ENCODE results near the gene ADAMTS17. TPM values are rescaled to one million over a fixed set of nuclear protein-coding genes. Genes with fewer than 3 reads are reported as not detected.

The ADAMTS17 gene
- polyA plus RNA-seq, 1 donor = 4.0 TPM

- DNase-seq (ENCODE audit: low read depth) = no peak
Measured at GRCh38 chr15:99999282-100000070, 342.3 kb downstream of the ADAMTS17 start.

- DNase-seq (ENCODE audit: low read depth) = no peak
Measured at GRCh38 chr15:99998661-99999101, 343.1 kb downstream of the ADAMTS17 start.

- no peak for DNase-seq (ENCODE audit: low read depth)
Measured at GRCh38 chr15:99997112-99997651, 344.6 kb downstream of the ADAMTS17 start.

- no peak for DNase-seq (ENCODE audit: low read depth)
Measured at GRCh38 chr15:99996660-99997059, 345.1 kb downstream of the ADAMTS17 start.

GRCh38 chr15:99995543-99995942 lies 346.2 kb downstream of the ADAMTS17 start:
- DNase-seq (ENCODE audit: low read depth) = no peak

- no peak for DNase-seq (ENCODE audit: low read depth)
Measured at GRCh38 chr15:99994849-99995248, 346.9 kb downstream of the ADAMTS17 start.

GRCh38 chr15:99993681-99994131 lies 348.1 kb downstream of the ADAMTS17 start:
- no peak for DNase-seq (ENCODE audit: low read depth)

GRCh38 chr15:99993262-99993661 lies 348.5 kb downstream of the ADAMTS17 start:
- no peak for DNase-seq (ENCODE audit: low read depth)

- no peak for DNase-seq (ENCODE audit: low read depth)
Measured at GRCh38 chr15:99992611-99993231, 349.1 kb downstream of the ADAMTS17 start.

- DNase-seq (ENCODE audit: low read depth) = no peak
Measured at GRCh38 chr15:99989095-99989494, 352.7 kb downstream of the ADAMTS17 start.

GRCh38 chr15:99987701-99988100 lies 354.1 kb downstream of the ADAMTS17 start:
- DNase-seq (ENCODE audit: low read depth) = no peak

GRCh38 chr15:99987119-99987506 lies 354.7 kb downstream of the ADAMTS17 start:
- DNase-seq (ENCODE audit: low read depth) = no peak

- DNase-seq (ENCODE audit: low read depth) = no peak
Measured at GRCh38 chr15:99986297-99987118, 355.3 kb downstream of the ADAMTS17 start.

- no peak for DNase-seq (ENCODE audit: low read depth)
Measured at GRCh38 chr15:99985878-99986277, 355.9 kb downstream of the ADAMTS17 start.

- no peak for DNase-seq (ENCODE audit: low read depth)
Measured at GRCh38 chr15:99984491-99985243, 357.1 kb downstream of the ADAMTS17 start.

- DNase-seq (ENCODE audit: low read depth) = no peak
Measured at GRCh38 chr15:99983886-99984286, 357.9 kb downstream of the ADAMTS17 start.

GRCh38 chr15:99983171-99983885 lies 358.4 kb downstream of the ADAMTS17 start:
- DNase-seq (ENCODE audit: low read depth) = no peak

- DNase-seq (ENCODE audit: low read depth) = no peak
Measured at GRCh38 chr15:99982662-99983061, 359.1 kb downstream of the ADAMTS17 start.

GRCh38 chr15:99981839-99982658 lies 359.7 kb downstream of the ADAMTS17 start:
- DNase-seq (ENCODE audit: low read depth) = no peak

GRCh38 chr15:99981191-99981647 lies 360.6 kb downstream of the ADAMTS17 start:
- no peak for DNase-seq (ENCODE audit: low read depth)

Data from forelimb muscle (tissue), 1 donor.